ENCODE data around the gene PDCD4.

GRCh38 chr10:110919349-110919931 is 47.7 kb downstream of the PDCD4 start, which contains the start of gene SHOC2:
- TF ChIP-seq CTCF (conservative IDR thresholded peaks at IDR 0.05; ENCODE audit: low read depth, low read length) (no peak), EZH2 (IDR thresholded peaks at IDR 0.05; ENCODE audit: low read length, unreplicated experiment) (no peak)
